GM23338 (cell line): Measurements from ENCODE around the gene RNF186. TPM values are rescaled to one million over a fixed set of nuclear protein-coding genes. Genes with fewer than 3 reads are reported as not detected.

Source experiments
- ATAC-seq: fragments of 200-7000 bp; cut with Tn5 transposase; 3 replicates; pipeline ENCODE4 v1.9.1; 2020
- DNase-seq: peaks from one replicate; pipeline ENCODE4 v3.0.0-alpha.2; 2015; ENCODE audit warnings: low spot score
- H2AFZ ChIP-seq: fragments of 200-600 bp; sonication (generic); 2 replicates; pipeline ENCODE4 v1.8.0; 2016; ENCODE audit warnings: antibody characterized with exemption, mild to moderate bottlenecking, moderate library complexity
- H3F3A ChIP-seq: fragments of 200-600 bp; sonication (generic); replicated peaks from 2 replicates; pipeline ENCODE4 v1.8.0; 2017; ENCODE audit warnings: antibody characterized with exemption, mixed run types, low read depth
- H3K27ac ChIP-seq: fragments of 200-600 bp; sonication (generic); 2 replicates; pipeline ENCODE4 v1.6.1; 2016; ENCODE audit warnings: low read depth
- H3K27me3 ChIP-seq: fragments of 200-600 bp; sonication (generic); 2 replicates; pipeline ENCODE4 v1.8.0; 2016; ENCODE audit warnings: mild to moderate bottlenecking, mixed run types, moderate library complexity; ENCODE audit not compliant: insufficient read depth
- H3K36me3 ChIP-seq: fragments of 200-600 bp; sonication (generic); 2 replicates; pipeline ENCODE4 v1.8.0; 2016; ENCODE audit warnings: mild to moderate bottlenecking; ENCODE audit not compliant: insufficient read depth
- H3K4me1 ChIP-seq: fragments of 200-600 bp; sonication (generic); 2 replicates; pipeline ENCODE4 v1.8.0; 2016; ENCODE audit warnings: mild to moderate bottlenecking, moderate library complexity; ENCODE audit not compliant: insufficient read depth
- H3K4me2 ChIP-seq: fragments of 200-600 bp; sonication (generic); 2 replicates; pipeline ENCODE4 v1.7.1; 2017; ENCODE audit warnings: mixed run types
- H3K4me3 ChIP-seq: fragments of 200-600 bp; sonication (generic); 2 replicates; pipeline ENCODE4 v1.6.1; 2016; ENCODE audit warnings: mixed run types
- H3K79me2 ChIP-seq: fragments of 200-600 bp; sonication (generic); replicated peaks from 2 replicates; pipeline ENCODE4 v1.8.0; 2017; ENCODE audit warnings: mild to moderate bottlenecking; ENCODE audit not compliant: insufficient read depth
- H3K9me2 ChIP-seq: fragments of 200-600 bp; sonication (generic); 2 replicates; pipeline ENCODE4 v1.8.0; 2017; ENCODE audit not compliant: insufficient read depth
- H4K20me1 ChIP-seq: fragments of 200-600 bp; sonication (generic); replicated peaks from 2 replicates; pipeline ENCODE4 v1.8.0; 2017; ENCODE audit warnings: mild to moderate bottlenecking; ENCODE audit not compliant: insufficient read depth
- H3K27ac Mint-ChIP-seq: 2 replicates; pipeline ENCODE4 v1.8.0; 2020; ENCODE audit warnings: inconsistent platforms, mild to moderate bottlenecking, moderate library complexity, mixed read lengths
- H3K27me3 Mint-ChIP-seq: 3 replicates; pipeline ENCODE4 v1.8.0; 2022; ENCODE audit warnings: low read depth, mild to moderate bottlenecking, moderate library complexity, mixed read lengths, inconsistent platforms; ENCODE audit not compliant: insufficient read depth, poor library complexity
- H3K36me3 Mint-ChIP-seq: 3 replicates; pipeline ENCODE4 v1.8.0; 2021; ENCODE audit warnings: low read depth, mild to moderate bottlenecking, inconsistent platforms, moderate library complexity, mixed read lengths
- H3K4me1 Mint-ChIP-seq: 3 replicates; pipeline ENCODE4 v1.8.0; 2020; ENCODE audit warnings: mild to moderate bottlenecking, inconsistent platforms, mixed read lengths
- H3K4me3 Mint-ChIP-seq: 3 replicates; pipeline ENCODE4 v1.8.0; 2021; ENCODE audit warnings: moderate library complexity, mild to moderate bottlenecking, inconsistent platforms, mixed read lengths
- H3K9me3 Mint-ChIP-seq: 3 replicates; pipeline ENCODE4 v1.8.0; 2020; ENCODE audit warnings: moderate library complexity, mild to moderate bottlenecking, inconsistent platforms, mixed read lengths
- POLR2AphosphoS5 ChIP-seq: IDR thresholded peaks from 2 replicates; pipeline ENCODE4 v1.6.1; 2016; ENCODE audit warnings: antibody characterized with exemption, low read depth
- ZNF114 ChIP-seq: fragments of 250-450 bp; sonication (Bioruptor Pico); IDR thresholded peaks from 2 replicates; pipeline ENCODE4 v1.5.0; 2020; ENCODE audit warnings: mild to moderate bottlenecking, moderate library complexity
- polyA plus RNA-seq: library from polyadenylated mRNA; unstranded; fragments of >200 nt; fragmentation: Nextera tagmentation; extraction: Ambion mirVana; gene quantifications from 2 replicates; pipeline ENCODE4 v1.2.1, GENCODE V29; 2016
- total RNA-seq: library from RNA; depleted of rRNA; stranded (reverse); fragments of >200 nt; shearing (Covaris generic); gene quantifications from 2 replicates; pipeline ENCODE4 v1.2.3, GENCODE V29; 2014
- TF ChIP-seq, protein P1 (sequence below): fragments of 250-450 bp; sonication (Bioruptor Pico); IDR thresholded peaks from 2 replicates; pipeline ENCODE4 v1.5.0; 2020; ENCODE audit warnings: mild to moderate bottlenecking, moderate library complexity
- TF ChIP-seq, protein P2 (sequence below): IDR thresholded peaks from 2 replicates; pipeline ENCODE4 v1.6.1; 2016; ENCODE audit warnings: antibody characterized with exemption

The RNF186 gene
- total and polyA plus RNA-seq, 2 experiments from 2014 or later: not detected

DNA sequence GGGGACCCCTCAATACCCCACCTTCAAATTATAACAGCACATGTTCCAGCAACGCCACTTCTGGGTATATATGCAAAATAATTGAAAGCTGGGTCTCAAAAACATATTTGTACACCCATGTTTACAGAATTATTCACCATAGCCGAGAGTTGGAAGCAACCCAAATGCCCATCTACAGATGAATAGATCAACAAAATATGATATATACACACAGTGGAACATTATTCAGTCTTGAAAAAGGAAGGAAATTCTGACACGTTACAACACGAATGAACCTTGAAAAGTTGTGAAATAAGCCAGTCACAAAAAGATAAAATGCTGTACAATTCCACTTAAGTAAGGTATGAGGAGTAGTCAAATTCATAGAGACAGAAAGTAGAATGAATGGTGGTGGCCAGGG, 20.5 kb downstream of the RNF186 start:
- no peak overlapping the region for H3K4me3 ChIP-seq
- no peak for TF ChIP-seq POLR2AphosphoS5
- TF ChIP-seq, protein P1, sequence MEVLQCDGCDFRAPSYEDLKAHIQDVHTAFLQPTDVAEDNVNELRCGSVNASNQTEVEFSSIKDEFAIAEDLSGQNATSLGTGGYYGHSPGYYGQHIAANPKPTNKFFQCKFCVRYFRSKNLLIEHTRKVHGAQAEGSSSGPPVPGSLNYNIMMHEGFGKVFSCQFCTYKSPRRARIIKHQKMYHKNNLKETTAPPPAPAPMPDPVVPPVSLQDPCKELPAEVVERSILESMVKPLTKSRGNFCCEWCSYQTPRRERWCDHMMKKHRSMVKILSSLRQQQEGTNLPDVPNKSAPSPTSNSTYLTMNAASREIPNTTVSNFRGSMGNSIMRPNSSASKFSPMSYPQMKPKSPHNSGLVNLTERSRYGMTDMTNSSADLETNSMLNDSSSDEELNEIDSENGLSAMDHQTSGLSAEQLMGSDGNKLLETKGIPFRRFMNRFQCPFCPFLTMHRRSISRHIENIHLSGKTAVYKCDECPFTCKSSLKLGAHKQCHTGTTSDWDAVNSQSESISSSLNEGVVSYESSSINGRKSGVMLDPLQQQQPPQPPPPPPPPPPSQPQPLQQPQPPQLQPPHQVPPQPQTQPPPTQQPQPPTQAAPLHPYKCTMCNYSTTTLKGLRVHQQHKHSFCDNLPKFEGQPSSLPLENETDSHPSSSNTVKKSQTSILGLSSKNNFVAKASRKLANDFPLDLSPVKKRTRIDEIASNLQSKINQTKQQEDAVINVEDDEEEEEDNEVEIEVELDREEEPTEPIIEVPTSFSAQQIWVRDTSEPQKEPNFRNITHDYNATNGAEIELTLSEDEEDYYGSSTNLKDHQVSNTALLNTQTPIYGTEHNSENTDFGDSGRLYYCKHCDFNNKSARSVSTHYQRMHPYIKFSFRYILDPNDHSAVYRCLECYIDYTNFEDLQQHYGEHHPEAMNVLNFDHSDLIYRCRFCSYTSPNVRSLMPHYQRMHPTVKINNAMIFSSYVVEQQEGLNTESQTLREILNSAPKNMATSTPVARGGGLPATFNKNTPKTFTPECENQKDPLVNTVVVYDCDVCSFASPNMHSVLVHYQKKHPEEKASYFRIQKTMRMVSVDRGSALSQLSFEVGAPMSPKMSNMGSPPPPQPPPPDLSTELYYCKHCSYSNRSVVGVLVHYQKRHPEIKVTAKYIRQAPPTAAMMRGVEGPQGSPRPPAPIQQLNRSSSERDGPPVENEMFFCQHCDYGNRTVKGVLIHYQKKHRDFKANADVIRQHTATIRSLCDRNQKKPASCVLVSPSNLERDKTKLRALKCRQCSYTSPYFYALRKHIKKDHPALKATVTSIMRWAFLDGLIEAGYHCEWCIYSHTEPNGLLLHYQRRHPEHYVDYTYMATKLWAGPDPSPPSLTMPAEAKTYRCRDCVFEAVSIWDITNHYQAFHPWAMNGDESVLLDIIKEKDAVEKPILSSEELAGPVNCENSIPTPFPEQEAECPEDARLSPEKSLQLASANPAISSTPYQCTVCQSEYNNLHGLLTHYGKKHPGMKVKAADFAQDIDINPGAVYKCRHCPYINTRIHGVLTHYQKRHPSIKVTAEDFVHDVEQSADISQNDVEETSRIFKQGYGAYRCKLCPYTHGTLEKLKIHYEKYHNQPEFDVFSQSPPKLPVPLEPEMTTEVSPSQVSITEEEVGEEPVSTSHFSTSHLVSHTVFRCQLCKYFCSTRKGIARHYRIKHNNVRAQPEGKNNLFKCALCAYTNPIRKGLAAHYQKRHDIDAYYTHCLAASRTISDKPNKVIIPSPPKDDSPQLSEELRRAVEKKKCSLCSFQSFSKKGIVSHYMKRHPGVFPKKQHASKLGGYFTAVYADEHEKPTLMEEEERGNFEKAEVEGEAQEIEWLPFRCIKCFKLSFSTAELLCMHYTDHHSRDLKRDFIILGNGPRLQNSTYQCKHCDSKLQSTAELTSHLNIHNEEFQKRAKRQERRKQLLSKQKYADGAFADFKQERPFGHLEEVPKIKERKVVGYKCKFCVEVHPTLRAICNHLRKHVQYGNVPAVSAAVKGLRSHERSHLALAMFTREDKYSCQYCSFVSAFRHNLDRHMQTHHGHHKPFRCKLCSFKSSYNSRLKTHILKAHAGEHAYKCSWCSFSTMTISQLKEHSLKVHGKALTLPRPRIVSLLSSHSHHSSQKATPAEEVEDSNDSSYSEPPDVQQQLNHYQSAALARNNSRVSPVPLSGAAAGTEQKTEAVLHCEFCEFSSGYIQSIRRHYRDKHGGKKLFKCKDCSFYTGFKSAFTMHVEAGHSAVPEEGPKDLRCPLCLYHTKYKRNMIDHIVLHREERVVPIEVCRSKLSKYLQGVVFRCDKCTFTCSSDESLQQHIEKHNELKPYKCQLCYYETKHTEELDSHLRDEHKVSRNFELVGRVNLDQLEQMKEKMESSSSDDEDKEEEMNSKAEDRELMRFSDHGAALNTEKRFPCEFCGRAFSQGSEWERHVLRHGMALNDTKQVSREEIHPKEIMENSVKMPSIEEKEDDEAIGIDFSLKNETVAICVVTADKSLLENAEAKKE: no peak
- TF ChIP-seq, protein P2, sequence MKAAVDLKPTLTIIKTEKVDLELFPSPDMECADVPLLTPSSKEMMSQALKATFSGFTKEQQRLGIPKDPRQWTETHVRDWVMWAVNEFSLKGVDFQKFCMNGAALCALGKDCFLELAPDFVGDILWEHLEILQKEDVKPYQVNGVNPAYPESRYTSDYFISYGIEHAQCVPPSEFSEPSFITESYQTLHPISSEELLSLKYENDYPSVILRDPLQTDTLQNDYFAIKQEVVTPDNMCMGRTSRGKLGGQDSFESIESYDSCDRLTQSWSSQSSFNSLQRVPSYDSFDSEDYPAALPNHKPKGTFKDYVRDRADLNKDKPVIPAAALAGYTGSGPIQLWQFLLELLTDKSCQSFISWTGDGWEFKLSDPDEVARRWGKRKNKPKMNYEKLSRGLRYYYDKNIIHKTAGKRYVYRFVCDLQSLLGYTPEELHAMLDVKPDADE: no peak
- no peak for TF ChIP-seq ZNF114 (CRISPR knock-in tag)
- DNase-seq (no peak), ATAC-seq (no peak)
- H3K27ac ChIP-seq: no peak overlapping the region
- H4K20me1 ChIP-seq: no peaks in the 10 kb centered on the region; the same call in 1 of the 2 replicates
- peaks cover 6% of the 10 kb centered on the region for H3K4me1 ChIP-seq
- no peaks in the 10 kb centered on the region; the same call in 2 of the 3 replicates for H3K9me3 Mint-ChIP-seq
- H3K27me3 Mint-ChIP-seq: peaks cover 12% of the 10 kb centered on the region
- no peak overlapping the region for H3K4me2 ChIP-seq
- H3K79me2 ChIP-seq: no peaks in the 10 kb centered on the region
- H3K4me1 Mint-ChIP-seq: peaks cover 8% of the 10 kb centered on the region
- no peak overlapping the region for H3K27ac Mint-ChIP-seq
- no peak overlapping the region for H3K4me3 Mint-ChIP-seq
- no peaks in the 10 kb centered on the region for H3F3A ChIP-seq
- H3K9me2 ChIP-seq: no peaks in the 10 kb centered on the region; the same call in 1 of the 2 replicates
- H3K27me3 ChIP-seq: peaks cover 16% of the 10 kb centered on the region
- H3K36me3 ChIP-seq: no peaks in the 10 kb centered on the region
- H3K36me3 Mint-ChIP-seq: no peaks in the 10 kb centered on the region; the same call in 1 of the 3 replicates
- H2AFZ ChIP-seq: no peak overlapping the region
